SW 1271 (cell line): Measurements from ENCODE around the gene SPTBN1.
A peak's percentile ranks its signal among the peaks of the same experiment; 100 is the strongest.

ENCODE experiments used
- DNase-seq, 2 experiments: peaks; one replicate each; lab custom pipeline; 2025; lab: John Stamatoyannopoulos, UW

SPTBN1 gene

GRCh38 chr2:54653572-54654204, 197.6 kb downstream of the SPTBN1 start:
- no peak for DNase-seq

- no peak for DNase-seq
Measured at GRCh38 chr2:54655046-54655809, 199.1 kb downstream of the SPTBN1 start.

GRCh38 chr2:54656863-54657262, 200.7 kb downstream of the SPTBN1 start:
- DNase-seq: no peak

- DNase-seq: peak in 1 of 2 experiments; percentile 31
Measured at GRCh38 chr2:54657664-54658083, 201.5 kb downstream of the SPTBN1 start.

- DNase-seq: no peak
Measured at GRCh38 chr2:54658564-54659071, 202.5 kb downstream of the SPTBN1 start.

GRCh38 chr2:54659527-54659926, 203.4 kb downstream of the SPTBN1 start:
- DNase-seq: no peak

GRCh38 chr2:54660752-54661151, 204.6 kb downstream of the SPTBN1 start:
- DNase-seq: no peak

GRCh38 chr2:54663424-54664030, 207.4 kb downstream of the SPTBN1 start:
- no peak for DNase-seq

- no peak for DNase-seq
Measured at GRCh38 chr2:54664238-54664786, 208.2 kb downstream of the SPTBN1 start.

GRCh38 chr2:54665436-54665856, 209.3 kb downstream of the SPTBN1 start:
- DNase-seq: peak in 1 of 2 experiments; percentile 17

- DNase-seq: no peak
Measured at GRCh38 chr2:54666131-54666633, 210.1 kb downstream of the SPTBN1 start.

GRCh38 chr2:54666634-54667265, 210.6 kb downstream of the SPTBN1 start:
- DNase-seq: no peak

- DNase-seq: no peak
Measured at GRCh38 chr2:54667266-54667639, 211.1 kb downstream of the SPTBN1 start.

GRCh38 chr2:54667726-54668650, 211.9 kb downstream of the SPTBN1 start:
- DNase-seq: no peak

- no peak for DNase-seq
Measured at GRCh38 chr2:54668711-54669110, 212.6 kb downstream of the SPTBN1 start.

GRCh38 chr2:54669677-54670484, 213.8 kb downstream of the SPTBN1 start:
- no peak for DNase-seq

GRCh38 chr2:54670485-54671009, 214.4 kb downstream of the SPTBN1 start:
- DNase-seq: no peak

GRCh38 chr2:54671010-54671409, 214.9 kb downstream of the SPTBN1 start:
- no peak for DNase-seq

GRCh38 chr2:54671875-54672589, 215.9 kb downstream of the SPTBN1 start:
- DNase-seq: no peak
